ENCODE data around the gene SEC14L6. TPM values are rescaled to one million over a fixed set of nuclear protein-coding genes. Genes with fewer than 3 reads are reported as not detected.

The SEC14L6 gene
- total RNA-seq, 2 experiments from 2014 or later: 0.08 TPM; not detected in 1

GRCh38 chr22:30539368-30539767 lies 7.2 kb downstream of the SEC14L6 start:
- ATAC-seq (ENCODE audit: low read depth): no peak
- Mint-ChIP-seq H3K27me3 (peaks cover 35% of the 10 kb centered on the region), H3K4me3 (no peak overlapping the region), H3K4me1 (peaks cover 11% of the 10 kb centered on the region), H3K27ac (no peak overlapping the region), H3K9me3 (no peaks in the 10 kb centered on the region), H3K36me3 (no peaks in the 10 kb centered on the region)
- POLR2A ChIA-PET: no interaction called here
- DNase-seq: no peak

DNA sequence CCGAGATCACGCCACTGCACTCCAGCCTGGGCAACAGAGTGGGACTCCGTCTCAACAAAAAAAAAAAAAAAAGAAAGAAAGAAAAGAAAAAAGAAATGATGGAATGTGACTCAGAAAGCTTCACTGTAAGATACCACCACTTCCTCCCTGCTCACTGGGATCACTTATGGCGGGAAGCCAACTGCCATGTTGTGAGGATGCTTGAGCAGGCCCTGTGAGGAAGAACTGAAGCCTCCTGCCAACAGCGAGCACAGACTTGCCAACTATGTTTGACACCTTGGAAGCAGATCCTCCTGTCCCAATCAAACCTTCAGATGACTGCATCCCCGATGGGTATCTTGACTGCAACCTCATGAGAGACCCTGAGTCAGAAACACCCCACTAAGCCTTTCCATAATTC lies 8.3 kb downstream of the SEC14L6 start:
- no peaks in the 10 kb centered on the region for H3K36me3 Mint-ChIP-seq
- POLR2A ChIA-PET: no interaction called here
- H3K9me3 Mint-ChIP-seq: no peaks in the 10 kb centered on the region
- H3K27ac Mint-ChIP-seq: no peak overlapping the region
- ATAC-seq (ENCODE audit: low read depth) (no peak), DNase-seq (no peak)
- no peak overlapping the region for H3K4me3 Mint-ChIP-seq
- H3K27me3 Mint-ChIP-seq: peaks cover 28% of the 10 kb centered on the region
- peaks cover 11% of the 10 kb centered on the region for H3K4me1 Mint-ChIP-seq

DNA sequence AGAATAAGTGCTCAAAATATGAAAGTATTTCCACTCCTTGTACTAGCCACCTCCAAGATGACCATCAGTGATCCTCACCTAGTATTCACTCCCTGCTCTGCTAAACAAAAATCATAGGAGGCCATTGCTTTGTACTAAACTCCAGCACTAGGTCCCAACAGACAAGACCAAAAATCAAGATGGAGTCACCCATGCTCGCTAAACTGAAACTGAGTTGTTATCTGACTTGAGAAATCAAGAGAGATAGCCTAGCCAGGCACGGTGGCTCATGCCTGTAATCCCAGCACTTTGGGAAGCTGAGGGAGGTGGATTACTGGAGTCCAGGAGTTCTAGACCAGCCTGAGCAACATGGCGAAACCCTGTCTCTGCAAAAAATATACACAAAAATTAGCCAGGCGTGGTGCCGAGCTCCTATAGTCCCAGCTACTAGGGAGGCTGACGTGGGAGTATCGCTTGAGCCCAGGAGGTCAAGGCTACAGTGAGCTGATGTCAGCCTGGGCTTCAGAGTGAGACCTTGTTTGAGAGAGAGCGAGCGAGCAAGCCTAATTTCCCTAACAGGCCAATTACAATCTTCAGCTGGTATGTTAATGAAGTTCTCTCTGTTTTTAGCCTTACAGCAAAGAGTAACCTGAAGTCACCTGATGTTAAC lies 9.3 kb downstream of the SEC14L6 start:
- DNase-seq (no peak), ATAC-seq (ENCODE audit: low read depth) (no peak)
- POLR2A ChIA-PET: no interaction called here
- Mint-ChIP-seq H3K36me3 (no peaks in the 10 kb centered on the region), H3K27me3 (peaks cover 20% of the 10 kb centered on the region), H3K4me1 (peaks cover 8% of the 10 kb centered on the region), H3K27ac (no peak overlapping the region), H3K4me3 (no peak overlapping the region), H3K9me3 (no peaks in the 10 kb centered on the region)

- no peak for ATAC-seq (ENCODE audit: low read depth)
- peaks cover 8% of the 10 kb centered on the region for H3K4me1 Mint-ChIP-seq
- POLR2A ChIA-PET: no interaction called here
- peaks cover 6% of the 10 kb centered on the region for H3K27me3 Mint-ChIP-seq
- H3K36me3 Mint-ChIP-seq: no peaks in the 10 kb centered on the region
- DNase-seq: no peak
- no peaks in the 10 kb centered on the region for H3K9me3 Mint-ChIP-seq
- H3K4me3 Mint-ChIP-seq: no peak overlapping the region
- no peak overlapping the region for H3K27ac Mint-ChIP-seq
Measured at GRCh38 chr22:30535182-30535581, 11.4 kb downstream of the SEC14L6 start.

DNA sequence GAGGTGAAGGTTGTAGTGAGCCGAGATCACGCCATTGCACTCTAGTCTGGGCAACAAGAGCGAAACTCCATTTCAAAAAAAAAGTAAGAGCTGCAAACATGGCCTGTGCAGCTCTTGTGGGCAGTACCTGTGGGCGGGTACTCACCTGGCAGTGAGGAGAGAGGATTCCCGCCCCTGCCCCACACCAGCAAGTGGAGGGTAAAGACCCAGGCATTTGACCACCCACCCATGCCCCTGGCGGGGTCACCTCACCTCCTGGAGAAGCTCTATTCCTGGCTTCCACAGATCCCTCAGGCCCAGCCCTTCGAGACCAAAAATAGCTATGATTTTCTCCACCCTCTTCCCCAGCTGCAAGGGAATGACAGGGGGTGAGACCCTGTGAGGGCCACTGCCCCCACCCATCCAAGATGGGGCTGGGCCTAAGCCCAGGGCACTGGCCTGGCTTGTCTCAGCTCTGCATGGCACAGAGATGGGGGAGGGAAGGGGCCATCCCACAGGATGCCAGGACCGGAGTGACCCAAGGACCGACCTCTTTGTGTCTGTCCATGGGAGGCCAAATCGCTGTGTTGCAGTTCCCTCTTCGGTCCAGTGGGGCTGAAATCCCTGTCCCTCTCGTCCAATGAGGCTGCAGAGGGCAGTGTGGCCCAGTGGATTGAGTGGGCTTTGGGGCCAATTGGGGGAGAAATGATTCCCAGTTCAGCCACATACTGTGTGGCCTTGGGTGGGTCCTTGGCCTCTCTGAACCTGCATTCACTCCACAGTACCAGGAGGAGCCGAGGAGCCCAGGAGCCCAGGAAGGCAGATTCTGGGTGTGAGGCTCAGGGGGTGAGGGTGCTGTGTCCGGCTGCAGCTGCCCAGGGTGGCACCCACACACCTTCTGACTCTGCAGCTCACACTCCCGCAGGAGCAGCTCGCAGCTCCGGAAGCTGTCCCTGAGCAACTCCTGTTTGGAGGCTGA lies 14.6 kb downstream of the SEC14L6 start:
- Mint-ChIP-seq H3K36me3 (no peaks in the 10 kb centered on the region), H3K4me3 (no peak overlapping the region), H3K27ac (no peak overlapping the region), H3K9me3 (no peaks in the 10 kb centered on the region), H3K27me3 (peaks cover 5% of the 10 kb centered on the region), H3K4me1 (peaks cover 8% of the 10 kb centered on the region)
- ATAC-seq (ENCODE audit: low read depth) (no peak), DNase-seq (no peak)
- POLR2A ChIA-PET: no interaction called here

DNA sequence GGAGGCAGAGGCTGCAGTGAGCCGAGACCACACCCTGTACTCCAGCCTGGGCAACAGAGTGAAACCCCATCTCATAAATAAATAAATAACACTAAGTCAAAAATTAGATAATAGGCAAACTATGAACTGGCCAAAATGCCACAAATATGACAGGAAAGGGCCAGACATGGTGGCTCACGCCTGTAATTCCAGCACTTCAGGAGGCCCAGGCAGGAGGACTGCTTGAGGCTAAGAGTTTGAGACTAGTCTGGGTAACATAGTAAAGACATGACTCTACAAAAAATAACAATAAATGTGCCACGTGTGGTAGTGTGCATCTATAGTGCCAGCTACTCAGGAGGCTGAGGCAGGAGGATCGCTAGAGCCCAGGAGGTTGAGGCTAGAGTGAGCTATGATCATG lies 19.9 kb downstream of the SEC14L6 start:
- no peaks in the 10 kb centered on the region for H3K9me3 Mint-ChIP-seq
- H3K4me1 Mint-ChIP-seq: no peaks in the 10 kb centered on the region
- DNase-seq (no peak), ATAC-seq (ENCODE audit: low read depth) (no peak)
- POLR2A ChIA-PET: no interaction called here
- peaks cover 2% of the 10 kb centered on the region for H3K27me3 Mint-ChIP-seq
- H3K36me3 Mint-ChIP-seq: no peaks in the 10 kb centered on the region
- H3K27ac Mint-ChIP-seq: no peak overlapping the region
- no peak overlapping the region for H3K4me3 Mint-ChIP-seq

GRCh38 chr22:30523646-30524489 lies 22.7 kb downstream of the SEC14L6 start:
- ATAC-seq (ENCODE audit: low read depth): no peak
- Mint-ChIP-seq H3K27me3 (peaks cover 2% of the 10 kb centered on the region), H3K9me3 (no peaks in the 10 kb centered on the region), H3K27ac (no peak overlapping the region), H3K36me3 (no peaks in the 10 kb centered on the region), H3K4me3 (no peak overlapping the region), H3K4me1 (peaks cover 2% of the 10 kb centered on the region)
- POLR2A ChIA-PET: no interaction called here
- no peak for DNase-seq

DNA sequence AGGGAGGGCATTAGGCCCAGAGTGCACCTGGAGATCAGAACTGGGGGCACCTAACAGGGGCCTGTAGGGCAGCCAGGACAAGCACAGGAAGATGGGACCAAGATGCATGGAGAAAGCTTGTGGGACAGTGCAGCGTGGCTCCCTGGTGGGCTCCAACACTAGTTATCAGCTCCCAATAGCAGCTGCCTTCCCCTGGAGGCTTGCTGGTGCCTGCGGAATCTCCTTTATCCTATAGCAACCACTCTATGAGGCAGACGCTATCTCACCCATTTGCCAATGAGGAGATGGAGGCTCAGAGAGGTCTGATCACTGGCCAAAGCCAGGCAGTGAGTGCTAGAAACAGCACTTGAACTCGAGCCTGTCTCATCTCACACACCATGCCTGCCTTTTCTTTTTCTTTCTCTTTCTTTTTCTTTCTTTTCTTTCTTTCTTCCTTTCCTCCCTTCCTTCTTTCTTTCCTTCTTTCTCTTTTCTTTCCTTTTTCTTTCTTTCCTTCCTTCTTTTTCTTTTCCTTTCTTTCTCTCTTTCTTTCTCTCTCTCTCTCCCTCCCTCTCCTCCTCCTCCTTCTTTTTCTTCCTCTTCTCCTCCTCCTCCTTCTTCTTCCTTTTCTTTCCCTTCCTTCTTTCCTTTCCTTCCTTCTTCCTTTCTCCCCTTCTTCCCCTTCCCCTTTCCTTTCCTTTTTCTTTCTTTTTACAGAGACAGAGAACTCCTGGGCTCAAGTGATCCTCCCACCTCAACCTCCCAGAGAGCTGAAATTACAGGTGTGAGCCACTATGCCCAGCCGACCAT lies 25.0 kb downstream of the SEC14L6 start:
- POLR2A ChIA-PET: no interaction called here

DNA sequence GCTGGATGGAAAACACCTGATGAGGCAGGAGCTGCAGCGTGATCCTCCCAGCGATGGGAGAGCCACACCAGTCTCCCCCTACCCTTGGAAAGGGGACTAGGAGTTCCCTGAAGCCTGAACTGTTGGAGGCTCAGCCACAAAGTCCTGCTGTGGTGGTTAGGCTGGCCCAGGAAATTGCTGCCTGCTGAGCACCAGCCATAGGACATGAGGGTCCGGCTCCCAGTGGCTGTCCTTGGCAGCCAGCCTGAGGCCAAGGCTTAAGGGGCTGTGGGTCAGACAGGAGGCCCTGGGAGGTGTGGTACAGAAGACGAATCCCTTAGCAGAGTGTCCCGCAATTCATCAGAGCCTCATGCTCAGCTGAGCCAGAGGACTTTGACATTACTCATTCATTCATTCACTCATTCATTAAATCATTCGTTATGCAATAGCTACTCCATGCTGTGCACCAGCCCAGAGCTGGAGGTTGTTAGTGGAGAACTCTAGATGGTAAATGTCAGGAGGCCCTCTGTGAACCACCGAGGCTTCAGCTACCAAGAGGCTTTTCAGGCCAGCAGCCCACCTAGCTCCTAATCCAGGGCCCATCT lies 26.6 kb downstream of the SEC14L6 start:
- Mint-ChIP-seq H3K4me1 (peaks cover 2% of the 10 kb centered on the region), H3K9me3 (no peaks in the 10 kb centered on the region), H3K36me3 (no peaks in the 10 kb centered on the region), H3K27me3 (peaks cover 4% of the 10 kb centered on the region), H3K4me3 (no peak overlapping the region), H3K27ac (no peak overlapping the region)
- no peak for DNase-seq
- no peak for ATAC-seq (ENCODE audit: low read depth)
- POLR2A ChIA-PET: no interaction called here

More for the DNA sequence above, 25.0 kb downstream of the SEC14L6 start:
- DNase-seq (no peak), ATAC-seq (ENCODE audit: low read depth) (no peak)
- no peaks in the 10 kb centered on the region for H3K9me3 Mint-ChIP-seq
- H3K27me3 Mint-ChIP-seq: peaks cover 4% of the 10 kb centered on the region
- H3K27ac Mint-ChIP-seq: no peak overlapping the region
- no peaks in the 10 kb centered on the region for H3K36me3 Mint-ChIP-seq
- no peak overlapping the region for H3K4me3 Mint-ChIP-seq
- peaks cover 2% of the 10 kb centered on the region for H3K4me1 Mint-ChIP-seq

GRCh38 chr22:30516731-30517130 lies 29.8 kb downstream of the SEC14L6 start:
- peaks cover 2% of the 10 kb centered on the region for H3K9me3 Mint-ChIP-seq
- peaks cover 2% of the 10 kb centered on the region for H3K4me1 Mint-ChIP-seq
- ATAC-seq (ENCODE audit: low read depth) (no peak), DNase-seq (no peak)
- H3K27me3 Mint-ChIP-seq: peaks cover 4% of the 10 kb centered on the region
- no peaks in the 10 kb centered on the region for H3K36me3 Mint-ChIP-seq
- POLR2A ChIA-PET: no interaction called here
- no peak overlapping the region for H3K27ac Mint-ChIP-seq
- H3K4me3 Mint-ChIP-seq: no peak overlapping the region

GRCh38 chr22:30516273-30516672 lies 30.3 kb downstream of the SEC14L6 start:
- H3K27me3 Mint-ChIP-seq: peaks cover 4% of the 10 kb centered on the region
- H3K9me3 Mint-ChIP-seq: peaks cover 2% of the 10 kb centered on the region
- POLR2A ChIA-PET: no interaction called here
- H3K36me3 Mint-ChIP-seq: no peaks in the 10 kb centered on the region
- ATAC-seq (ENCODE audit: low read depth): no peak
- peaks cover 2% of the 10 kb centered on the region for H3K4me1 Mint-ChIP-seq
- no peak overlapping the region for H3K4me3 Mint-ChIP-seq
- no peak for DNase-seq
- H3K27ac Mint-ChIP-seq: no peak overlapping the region

- no peak overlapping the region for H3K4me3 Mint-ChIP-seq
- POLR2A ChIA-PET: no interaction called here
- H3K27me3 Mint-ChIP-seq: peaks cover 8% of the 10 kb centered on the region
Measured at GRCh38 chr22:30514252-30514651, 32.3 kb downstream of the SEC14L6 start.

More at GRCh38 chr22:30514252-30514651, 32.3 kb downstream of the SEC14L6 start:
- DNase-seq: no peak
- no peaks in the 10 kb centered on the region for H3K4me1 Mint-ChIP-seq
- no peak for ATAC-seq (ENCODE audit: low read depth)
- H3K36me3 Mint-ChIP-seq: no peaks in the 10 kb centered on the region
- H3K27ac Mint-ChIP-seq: no peak overlapping the region
- H3K9me3 Mint-ChIP-seq: peaks cover 2% of the 10 kb centered on the region

All from activated naive CD8-positive, alpha-beta T cell treated with anti-CD3 and anti-CD28 coated beads, Interleukin-2, amount 10 ng/mL, durations not matched to agents 7 days and 5 days (primary cell).